ENCODE measurements around the gene CACNA2D2. TPM values are rescaled to one million over a fixed set of nuclear protein-coding genes. Genes with fewer than 3 reads are reported as not detected.

The CACNA2D2 gene
- total RNA-seq, 4 donors from 2014 or later: 0.19 to 3.6 (median 0.94) TPM

- DNase-seq (ENCODE audit: low spot score): no peak
- no peak for ATAC-seq (ENCODE audit: low FRiP score)
- TF ChIP-seq, protein P1, sequence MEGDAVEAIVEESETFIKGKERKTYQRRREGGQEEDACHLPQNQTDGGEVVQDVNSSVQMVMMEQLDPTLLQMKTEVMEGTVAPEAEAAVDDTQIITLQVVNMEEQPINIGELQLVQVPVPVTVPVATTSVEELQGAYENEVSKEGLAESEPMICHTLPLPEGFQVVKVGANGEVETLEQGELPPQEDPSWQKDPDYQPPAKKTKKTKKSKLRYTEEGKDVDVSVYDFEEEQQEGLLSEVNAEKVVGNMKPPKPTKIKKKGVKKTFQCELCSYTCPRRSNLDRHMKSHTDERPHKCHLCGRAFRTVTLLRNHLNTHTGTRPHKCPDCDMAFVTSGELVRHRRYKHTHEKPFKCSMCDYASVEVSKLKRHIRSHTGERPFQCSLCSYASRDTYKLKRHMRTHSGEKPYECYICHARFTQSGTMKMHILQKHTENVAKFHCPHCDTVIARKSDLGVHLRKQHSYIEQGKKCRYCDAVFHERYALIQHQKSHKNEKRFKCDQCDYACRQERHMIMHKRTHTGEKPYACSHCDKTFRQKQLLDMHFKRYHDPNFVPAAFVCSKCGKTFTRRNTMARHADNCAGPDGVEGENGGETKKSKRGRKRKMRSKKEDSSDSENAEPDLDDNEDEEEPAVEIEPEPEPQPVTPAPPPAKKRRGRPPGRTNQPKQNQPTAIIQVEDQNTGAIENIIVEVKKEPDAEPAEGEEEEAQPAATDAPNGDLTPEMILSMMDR (IDR thresholded peaks at IDR 0.05): no peak
Measured at GRCh38 chr3:50352781-50353180, 150.7 kb downstream of the CACNA2D2 start.

DNA sequence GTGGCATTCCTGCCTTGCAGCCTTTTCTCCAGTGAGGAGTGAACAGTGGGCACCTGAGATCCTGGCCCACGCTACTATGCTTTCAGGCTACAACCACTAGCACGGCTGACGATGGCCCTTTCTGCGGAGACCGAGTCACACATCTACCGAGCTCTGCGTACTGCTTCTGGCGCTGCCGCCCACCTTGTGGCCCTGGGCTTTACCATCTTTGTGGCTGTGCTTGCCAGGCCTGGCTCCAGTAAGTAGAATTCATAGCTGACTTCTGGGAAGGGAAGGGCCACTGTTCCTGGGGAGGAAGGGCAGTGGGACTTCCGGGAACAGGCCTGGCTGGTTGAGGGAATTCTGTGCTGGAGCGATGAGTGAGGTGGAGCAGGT lies 152.1 kb downstream of the CACNA2D2 start:
- no peak for ATAC-seq (ENCODE audit: low FRiP score)
- TF ChIP-seq, protein P1 (IDR thresholded peaks at IDR 0.05): no peak
- DNase-seq (ENCODE audit: low spot score): no peak

DNA sequence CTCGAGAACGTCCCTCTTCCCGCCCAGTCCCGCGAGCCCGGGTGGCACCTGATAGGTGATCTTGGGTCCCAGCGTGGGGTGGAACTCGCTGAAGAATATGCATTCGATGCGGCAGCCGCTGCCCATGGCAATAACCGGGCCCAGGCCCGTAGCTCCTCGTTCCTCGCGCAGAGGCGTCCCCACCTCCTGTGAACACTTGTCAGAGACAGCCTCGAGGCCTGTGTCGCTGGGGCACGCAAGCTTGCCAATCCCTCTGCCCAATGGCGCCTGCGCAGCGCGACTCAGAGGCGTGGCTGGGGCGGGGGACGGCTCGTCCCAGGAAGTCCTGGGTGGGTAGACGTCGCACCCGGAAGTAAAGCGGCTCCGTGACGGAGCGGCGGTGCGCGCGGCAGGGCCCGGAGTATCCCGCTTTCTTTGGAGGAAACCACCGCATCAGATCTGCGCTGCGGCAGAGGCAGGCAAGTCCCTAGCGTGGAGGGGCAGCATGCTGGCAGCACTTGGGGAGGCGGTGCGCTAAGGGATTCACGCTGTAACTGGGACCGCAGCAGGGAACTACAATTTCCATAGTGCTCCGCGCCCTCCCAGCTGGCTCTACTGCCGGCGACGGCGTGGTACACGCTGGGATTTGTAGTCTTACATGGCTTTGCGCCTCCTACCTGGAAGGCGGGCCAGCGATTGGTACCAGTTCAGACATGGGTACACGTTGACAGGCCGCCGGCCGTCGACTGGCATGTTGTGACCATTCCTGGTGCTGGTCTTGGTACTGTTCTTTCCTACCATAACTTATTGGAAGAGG lies 152.7 kb downstream of the CACNA2D2 start, which contains the start of the genes CYB561D2 and NPRL2:
Gene CYB561D2 (plus strand): TSS at position 336 of the 796 bp plus-strand sequence. CDS start 572 bp downstream, outside the sequence.
Gene NPRL2 (minus strand): TSS at position 249 of the 796 bp plus-strand sequence. CDS start 123 bp downstream, at position 126.
- ATAC-seq (ENCODE audit: low FRiP score): peak; percentile 86
- peak; percentile 73 for DNase-seq (ENCODE audit: low spot score)
- TF ChIP-seq, protein P1 (IDR thresholded peaks at IDR 0.05): no peak

GRCh38 chr3:50350213-50350526 lies 153.3 kb downstream of the CACNA2D2 start:
- TF ChIP-seq, protein P1 (IDR thresholded peaks at IDR 0.05): no peak
- ATAC-seq (ENCODE audit: low FRiP score) (no peak), DNase-seq (ENCODE audit: low spot score) (no peak)

GRCh38 chr3:50347187-50347813 lies 156.1 kb downstream of the CACNA2D2 start:
- DNase-seq (ENCODE audit: low spot score) (no peak), ATAC-seq (ENCODE audit: low FRiP score) (no peak)
- TF ChIP-seq, protein P1 (IDR thresholded peaks at IDR 0.05): no peak

GRCh38 chr3:50345586-50346234 lies 157.7 kb downstream of the CACNA2D2 start, which contains the start of gene ZMYND10:
Gene ZMYND10, minus strand, starts transcription at chr3:50345732. Its CDS starts 153 bp downstream, at chr3:50345579.
- TF ChIP-seq, protein P1 (IDR thresholded peaks at IDR 0.05): no peak
- DNase-seq (ENCODE audit: low spot score): no peak
- ATAC-seq (ENCODE audit: low FRiP score): peak; percentile 26
